MM.1S (cell line): ENCODE data around the gene OPRM1.

Experiments used
- DNase-seq: peaks from one replicate; pipeline ENCODE4 v3.0.0-alpha.2; 2015
- H2AFZ ChIP-seq: fragments of 300-600 bp; sonication (generic); 2 replicates; pipeline ENCODE4 v1.6.0; 2016; ENCODE audit warnings: antibody characterized with exemption, low read length
- H3F3A ChIP-seq: fragments of 300-600 bp; sonication (generic); 2 replicates; pipeline ENCODE4 v1.6.1; 2016; ENCODE audit warnings: mild to moderate bottlenecking, antibody characterized with exemption, low read length, moderate library complexity, mixed read lengths; ENCODE audit not compliant: insufficient read depth
- H3K27ac ChIP-seq: fragments of 300-600 bp; sonication (generic); 2 replicates; pipeline ENCODE4 v1.5.1; 2016; ENCODE audit warnings: mild to moderate bottlenecking, low read length
- H3K27me3 ChIP-seq: fragments of 300-600 bp; sonication (generic); replicated peaks from 2 replicates; pipeline ENCODE4 v1.6.0; 2016; ENCODE audit warnings: low read length; ENCODE audit not compliant: insufficient read depth
- H3K36me3 ChIP-seq: fragments of 300-600 bp; sonication (generic); replicated peaks from 2 replicates; pipeline ENCODE4 v1.6.1; 2016; ENCODE audit warnings: mild to moderate bottlenecking, low read length, mixed read lengths; ENCODE audit not compliant: insufficient read depth
- H3K4me1 ChIP-seq: fragments of 300-600 bp; sonication (generic); 2 replicates; pipeline ENCODE4 v1.6.1; 2016; ENCODE audit warnings: low read length, mixed read lengths
- H3K4me2 ChIP-seq: fragments of 300-600 bp; sonication (generic); 2 replicates; pipeline ENCODE4 v1.6.0; 2016; ENCODE audit warnings: low read depth, low read length
- H3K4me3 ChIP-seq: fragments of 300-600 bp; sonication (generic); 2 replicates; pipeline ENCODE4 v1.5.1; 2016; ENCODE audit warnings: low read length, mixed read lengths
- H3K79me2 ChIP-seq: fragments of 300-600 bp; sonication (generic); 2 replicates; pipeline ENCODE4 v1.6.1; 2016; ENCODE audit warnings: mixed run types, low read length, mixed read lengths
- H3K9ac ChIP-seq: fragments of 300-600 bp; sonication (generic); 2 replicates; pipeline ENCODE4 v1.6.1; 2016; ENCODE audit warnings: low read length, mixed read lengths
- H3K9me2 ChIP-seq: fragments of 300-600 bp; sonication (generic); replicated peaks from 2 replicates; pipeline ENCODE4 v1.6.1; 2016; ENCODE audit warnings: mild to moderate bottlenecking, low read length, mixed read lengths; ENCODE audit not compliant: insufficient read depth
- H3K9me3 ChIP-seq: fragments of 300-600 bp; sonication (generic); replicated peaks from 2 replicates; pipeline ENCODE4 v1.6.1; 2016; ENCODE audit warnings: mild to moderate bottlenecking, low read length, mixed read lengths; ENCODE audit not compliant: insufficient read depth
- H4K20me1 ChIP-seq: fragments of 300-600 bp; sonication (generic); 2 replicates; pipeline ENCODE4 v1.6.1; 2016; ENCODE audit warnings: mild to moderate bottlenecking, low read length, moderate library complexity, mixed read lengths; ENCODE audit not compliant: insufficient read depth
- EZH2 ChIP-seq: fragments of 300-600 bp; sonication (generic); optimal IDR thresholded peaks from 2 replicates; pipeline ENCODE3; 2017; ENCODE audit warnings: low read depth, mild to moderate bottlenecking, antibody characterized with exemption, low read length, mixed read lengths
- EZH2phosphoT487 ChIP-seq: fragments of 300-600 bp; sonication (generic); IDR thresholded peaks from 2 replicates; pipeline ENCODE4 v1.6.1; 2018; ENCODE audit warnings: antibody characterized with exemption, low read length
- TF ChIP-seq, protein P1 (sequence below): fragments of 300-600 bp; sonication (generic); IDR thresholded peaks from 2 replicates; pipeline ENCODE4 v1.5.1; 2016; ENCODE audit warnings: antibody characterized with exemption, low read length, mixed read lengths

The OPRM1 gene

GRCh38 chr6:154226461-154226860, 187.4 kb downstream of the OPRM1 start:
- Histone ChIP-seq H3K4me2 (no peak overlapping the region), H3K4me3 (no peak overlapping the region), H3K79me2 (no peaks in the 10 kb centered on the region), H3K9me2 (no peaks in the 10 kb centered on the region), H3K9ac (no peak overlapping the region), H3K36me3 (no peaks in the 10 kb centered on the region), H4K20me1 (no peaks in the 10 kb centered on the region), H3K27ac (no peak overlapping the region), H3K4me1 (no peaks in the 10 kb centered on the region), H2AFZ (no peak overlapping the region), H3K27me3 (no peaks in the 10 kb centered on the region), H3K9me3 (no peaks in the 10 kb centered on the region), H3F3A (no peaks in the 10 kb centered on the region)
- TF ChIP-seq, protein P1, sequence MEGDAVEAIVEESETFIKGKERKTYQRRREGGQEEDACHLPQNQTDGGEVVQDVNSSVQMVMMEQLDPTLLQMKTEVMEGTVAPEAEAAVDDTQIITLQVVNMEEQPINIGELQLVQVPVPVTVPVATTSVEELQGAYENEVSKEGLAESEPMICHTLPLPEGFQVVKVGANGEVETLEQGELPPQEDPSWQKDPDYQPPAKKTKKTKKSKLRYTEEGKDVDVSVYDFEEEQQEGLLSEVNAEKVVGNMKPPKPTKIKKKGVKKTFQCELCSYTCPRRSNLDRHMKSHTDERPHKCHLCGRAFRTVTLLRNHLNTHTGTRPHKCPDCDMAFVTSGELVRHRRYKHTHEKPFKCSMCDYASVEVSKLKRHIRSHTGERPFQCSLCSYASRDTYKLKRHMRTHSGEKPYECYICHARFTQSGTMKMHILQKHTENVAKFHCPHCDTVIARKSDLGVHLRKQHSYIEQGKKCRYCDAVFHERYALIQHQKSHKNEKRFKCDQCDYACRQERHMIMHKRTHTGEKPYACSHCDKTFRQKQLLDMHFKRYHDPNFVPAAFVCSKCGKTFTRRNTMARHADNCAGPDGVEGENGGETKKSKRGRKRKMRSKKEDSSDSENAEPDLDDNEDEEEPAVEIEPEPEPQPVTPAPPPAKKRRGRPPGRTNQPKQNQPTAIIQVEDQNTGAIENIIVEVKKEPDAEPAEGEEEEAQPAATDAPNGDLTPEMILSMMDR: no peak
- TF ChIP-seq EZH2phosphoT487: no peak
- TF ChIP-seq EZH2: no peak
- DNase-seq: no peak

- no peaks in the 10 kb centered on the region for H3K27me3 ChIP-seq
- no peak for TF ChIP-seq EZH2phosphoT487
- no peak for TF ChIP-seq EZH2
- TF ChIP-seq, protein P1: no peak
Measured at GRCh38 chr6:154227862-154228520, 189.0 kb downstream of the OPRM1 start.

DNA sequence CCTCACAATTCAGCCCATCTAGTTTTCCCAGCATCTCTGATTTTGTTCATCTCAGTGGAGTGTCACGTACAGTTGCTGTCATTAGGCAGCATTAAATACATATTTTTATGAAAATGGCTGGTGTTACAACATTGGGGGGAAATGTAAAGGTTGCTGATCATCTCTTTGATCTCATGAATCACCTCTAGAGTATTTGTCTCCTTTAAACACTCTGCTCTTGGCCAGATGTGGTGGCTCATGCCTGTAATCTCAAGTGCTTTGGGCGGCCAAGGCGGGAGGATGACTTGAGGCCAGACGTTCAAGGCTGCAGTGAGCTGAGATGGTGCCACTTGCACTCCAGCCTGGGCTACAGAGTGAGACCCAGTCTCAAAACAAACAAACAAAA, 189.5 kb downstream of the OPRM1 start:
- Histone ChIP-seq H3K27ac (no peak overlapping the region), H3K9me2 (no peaks in the 10 kb centered on the region), H3K4me2 (no peak overlapping the region), H3F3A (no peaks in the 10 kb centered on the region), H3K4me1 (no peaks in the 10 kb centered on the region), H3K9me3 (no peaks in the 10 kb centered on the region), H3K79me2 (no peaks in the 10 kb centered on the region), H3K9ac (no peak overlapping the region), H3K36me3 (no peaks in the 10 kb centered on the region), H3K4me3 (no peak overlapping the region), H4K20me1 (no peaks in the 10 kb centered on the region), H3K27me3 (no peaks in the 10 kb centered on the region), H2AFZ (no peak overlapping the region)
- TF ChIP-seq EZH2 (no peak), EZH2phosphoT487 (no peak)
- TF ChIP-seq, protein P1: no peak
- no peak for DNase-seq

More at GRCh38 chr6:154227862-154228520, 189.0 kb downstream of the OPRM1 start:
- no peaks in the 10 kb centered on the region for H3K9me2 ChIP-seq
- no peak overlapping the region for H2AFZ ChIP-seq
- no peaks in the 10 kb centered on the region for H4K20me1 ChIP-seq
- no peak for DNase-seq
- no peaks in the 10 kb centered on the region for H3K36me3 ChIP-seq
- H3K9ac ChIP-seq: no peak overlapping the region
- H3K79me2 ChIP-seq: no peaks in the 10 kb centered on the region
- H3F3A ChIP-seq: no peaks in the 10 kb centered on the region
- H3K4me2 ChIP-seq: no peak overlapping the region
- H3K4me3 ChIP-seq: no peak overlapping the region
- no peaks in the 10 kb centered on the region for H3K4me1 ChIP-seq
- no peaks in the 10 kb centered on the region for H3K9me3 ChIP-seq
- no peak overlapping the region for H3K27ac ChIP-seq
